HG03520 (cell line): ENCODE data around the gene SEPTIN10.
A peak's percentile ranks its signal among the peaks of the same experiment; 100 is the strongest.
"Not testable (repeated sequence)": the region's sequence is repeated elsewhere in the genome, so short reads cannot be mapped to it uniquely, and the experiment has no call there.

Experiments
- ATAC-seq: cut with Tn5 transposase; IDR thresholded peaks from one replicate; pipeline ENCODE4 v1.9.1; 2021; ENCODE audit warnings: mild to moderate bottlenecking, moderate library complexity; ENCODE audit not compliant: unreplicated experiment

The SEPTIN10 gene

DNA sequence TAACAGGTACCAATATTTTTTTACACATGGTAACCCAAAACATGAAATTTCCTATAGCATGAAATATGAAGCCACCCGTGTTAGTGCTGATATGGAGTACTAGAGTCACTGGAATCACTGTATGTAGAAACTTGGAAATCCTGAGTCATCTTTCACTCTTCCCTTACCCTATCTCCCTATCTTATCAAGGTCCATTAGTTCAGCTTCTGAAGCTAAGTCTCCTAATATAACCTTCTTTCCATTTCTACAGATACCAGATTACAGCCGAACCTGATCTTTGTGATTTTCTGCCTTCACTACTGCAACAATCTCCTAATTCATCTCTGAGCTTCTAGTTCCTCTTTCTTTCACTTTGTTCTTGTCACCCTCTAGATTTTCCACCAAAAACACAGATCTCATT lies 59.0 kb downstream of the SEPTIN10 start:
- ATAC-seq = no peak

DNA sequence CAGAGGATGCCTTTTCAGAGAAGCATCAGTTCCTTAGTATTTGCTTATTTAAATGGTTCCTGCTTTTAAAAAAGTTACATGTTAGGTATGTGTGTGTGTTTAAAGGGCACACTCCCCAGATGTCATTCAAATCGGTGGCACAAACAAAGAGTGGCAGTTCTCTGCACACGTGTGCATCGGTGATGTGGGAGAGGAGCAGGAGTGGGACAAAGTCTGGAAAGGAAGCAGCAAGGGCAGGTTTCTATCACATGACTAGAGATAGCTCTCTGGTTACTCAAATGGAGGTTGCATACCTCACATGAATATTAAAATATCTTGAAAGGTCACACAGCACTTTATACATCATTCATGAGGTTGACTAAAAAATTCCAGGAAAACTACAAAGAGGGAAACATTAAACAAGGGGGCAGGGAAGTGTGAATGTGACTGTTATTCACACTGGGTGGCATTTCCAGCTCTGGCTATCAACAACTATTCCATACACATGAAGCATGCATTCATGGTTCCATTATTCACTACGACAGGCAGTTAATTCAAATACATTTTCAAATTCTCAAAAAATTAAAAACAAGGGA lies 64.7 kb downstream of the SEPTIN10 start:
- no peak for ATAC-seq

DNA sequence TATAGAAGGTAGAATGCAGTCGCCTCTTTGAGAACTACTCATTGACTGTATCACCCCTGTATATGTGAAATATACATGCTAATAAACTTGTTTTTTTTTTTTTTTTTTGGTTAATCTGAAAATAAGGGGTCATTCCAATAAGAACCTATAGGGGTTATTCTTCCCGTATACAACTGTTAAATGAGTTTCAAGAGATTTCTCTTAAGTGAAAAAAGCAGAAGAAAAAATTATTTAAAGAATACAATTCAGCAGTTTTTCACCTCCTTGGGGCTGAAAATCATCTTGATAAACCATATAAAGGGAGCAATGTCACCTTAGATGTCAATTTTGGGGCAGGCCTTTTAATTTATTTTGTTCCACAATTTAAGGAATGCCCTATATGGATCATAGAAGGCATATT lies 66.5 kb downstream of the SEPTIN10 start:
- no peak for ATAC-seq

DNA sequence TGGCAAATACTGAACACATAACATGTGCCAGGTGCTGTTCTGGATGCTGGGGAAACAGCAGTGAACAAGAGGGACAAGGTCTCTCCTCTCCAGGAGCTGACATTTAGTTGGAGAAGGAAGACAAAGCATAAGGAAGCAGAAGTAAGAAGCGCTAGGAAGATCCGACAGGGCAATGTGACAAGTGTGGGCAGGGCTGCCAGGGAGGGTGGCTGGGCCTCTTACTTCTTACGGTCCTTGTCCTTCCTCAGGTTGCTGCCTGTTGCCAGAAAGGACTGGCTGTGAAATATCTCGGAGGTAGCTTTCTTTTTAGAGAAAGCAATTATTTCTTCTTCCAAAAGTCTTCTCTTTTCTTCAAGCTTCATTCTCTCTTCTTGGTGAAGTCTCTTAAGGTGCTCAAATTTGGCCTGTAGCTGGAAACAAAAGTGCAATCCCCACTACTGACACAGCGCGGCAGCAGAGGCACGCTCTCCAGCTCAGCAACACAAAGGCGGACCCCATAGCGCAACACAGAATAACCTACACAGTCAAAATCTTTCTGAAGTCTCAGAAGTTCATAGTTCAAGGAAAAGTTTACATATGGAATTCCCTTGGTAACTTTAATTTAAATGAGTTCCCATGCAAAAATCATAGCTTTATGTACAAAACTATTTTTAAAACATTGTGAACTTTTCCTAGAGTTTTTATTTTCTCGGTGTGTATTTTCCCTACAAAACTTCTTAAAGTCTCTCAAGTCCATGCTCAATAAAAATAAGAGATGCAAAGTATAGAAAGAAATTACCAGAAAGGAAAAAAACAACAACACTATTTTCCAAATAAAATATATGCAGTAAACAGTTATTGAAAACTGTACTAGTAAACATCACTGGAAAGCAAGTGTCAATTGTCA lies 67.7 kb downstream of the SEPTIN10 start:
- ATAC-seq = peak; percentile 65

DNA sequence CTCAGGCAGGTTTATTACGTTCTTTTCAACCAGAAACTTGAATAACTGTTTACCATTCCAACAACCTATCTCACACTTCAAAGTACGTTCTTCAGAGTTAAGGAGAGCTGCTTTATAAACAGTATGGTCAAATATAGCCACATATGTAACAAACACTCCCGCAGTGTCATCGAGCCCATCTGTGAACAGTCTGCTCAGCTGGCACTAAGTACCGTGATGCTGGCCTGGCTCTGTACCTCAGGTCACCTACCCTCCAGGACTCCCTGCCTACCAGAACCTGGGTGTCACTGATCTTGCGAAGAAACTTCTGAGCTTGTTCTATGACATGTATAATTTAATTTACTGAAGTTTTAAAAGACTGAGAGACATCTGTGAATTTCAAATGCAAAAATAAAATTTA lies 71.4 kb downstream of the SEPTIN10 start:
- ATAC-seq = no peak

DNA sequence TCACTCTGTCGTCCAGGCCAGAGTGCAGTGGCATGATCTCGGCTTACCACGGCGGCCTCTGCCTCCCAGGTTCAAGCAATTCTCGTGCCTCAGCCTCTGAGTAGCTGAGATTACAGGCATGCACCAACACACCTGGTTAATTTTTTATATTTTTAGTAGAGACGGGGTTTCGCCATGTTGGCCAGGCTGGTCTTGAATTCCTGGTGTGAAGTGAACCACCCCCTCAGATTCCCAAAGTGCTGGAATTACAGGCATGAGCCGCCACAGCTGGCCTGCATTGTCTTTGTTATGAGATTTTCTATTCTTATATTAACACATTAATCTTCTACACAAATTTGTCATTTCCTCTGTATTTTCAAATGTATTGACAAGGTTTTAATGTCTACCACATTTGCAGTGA lies 75.2 kb downstream of the SEPTIN10 start:
- ATAC-seq = no peak

DNA sequence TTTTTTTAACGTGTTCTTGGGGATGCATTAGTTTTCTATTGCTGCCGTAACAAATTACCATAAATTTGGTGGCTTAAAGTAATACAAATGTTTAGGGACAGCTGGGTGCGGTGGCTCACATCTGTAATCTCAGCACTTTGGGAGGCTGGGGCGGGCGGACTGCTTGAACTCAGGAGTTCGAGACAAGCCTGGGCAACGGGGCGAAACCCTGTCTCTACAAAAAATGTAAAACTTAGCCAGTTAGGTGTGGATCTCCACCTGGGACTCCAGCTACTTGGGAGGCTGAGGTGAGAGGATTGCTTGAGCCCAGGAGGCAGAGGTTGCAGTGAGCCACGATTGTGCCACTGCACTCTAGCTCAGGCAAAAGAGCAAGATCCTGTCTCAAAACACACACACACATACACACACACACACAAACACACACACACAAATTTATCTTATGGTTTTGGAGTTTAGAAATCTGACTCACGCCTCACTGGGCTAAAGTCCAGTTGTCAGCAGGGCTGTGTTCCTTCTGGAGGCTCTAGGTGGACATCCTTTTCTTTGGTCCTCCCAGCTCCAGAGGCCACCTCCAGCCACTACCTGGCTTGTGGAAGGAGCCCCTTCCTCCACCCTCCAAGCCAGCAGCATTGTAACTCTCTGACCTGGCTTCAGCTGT lies 76.1 kb downstream of the SEPTIN10 start:
- ATAC-seq = no peak

DNA sequence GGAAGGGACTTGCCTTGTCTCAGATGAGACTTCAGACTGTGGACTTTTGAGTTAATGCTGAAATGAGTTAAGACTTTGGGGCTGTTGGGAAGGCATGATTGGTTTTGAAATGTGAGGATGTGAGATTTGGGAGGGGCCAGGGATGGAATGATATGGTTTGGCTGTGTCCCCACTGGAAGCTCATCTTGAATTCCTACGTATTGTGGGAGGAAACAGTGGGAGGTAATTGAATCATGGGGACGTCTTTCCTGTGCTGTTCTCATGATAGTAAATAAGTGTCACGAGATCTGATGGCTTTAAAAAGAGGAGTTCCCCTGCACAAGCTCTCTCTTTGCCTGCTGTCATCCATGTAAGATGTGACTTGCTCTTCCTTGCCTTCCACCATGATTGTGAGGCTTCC lies 77.2 kb downstream of the SEPTIN10 start:
- not testable (repeated sequence) for ATAC-seq

DNA sequence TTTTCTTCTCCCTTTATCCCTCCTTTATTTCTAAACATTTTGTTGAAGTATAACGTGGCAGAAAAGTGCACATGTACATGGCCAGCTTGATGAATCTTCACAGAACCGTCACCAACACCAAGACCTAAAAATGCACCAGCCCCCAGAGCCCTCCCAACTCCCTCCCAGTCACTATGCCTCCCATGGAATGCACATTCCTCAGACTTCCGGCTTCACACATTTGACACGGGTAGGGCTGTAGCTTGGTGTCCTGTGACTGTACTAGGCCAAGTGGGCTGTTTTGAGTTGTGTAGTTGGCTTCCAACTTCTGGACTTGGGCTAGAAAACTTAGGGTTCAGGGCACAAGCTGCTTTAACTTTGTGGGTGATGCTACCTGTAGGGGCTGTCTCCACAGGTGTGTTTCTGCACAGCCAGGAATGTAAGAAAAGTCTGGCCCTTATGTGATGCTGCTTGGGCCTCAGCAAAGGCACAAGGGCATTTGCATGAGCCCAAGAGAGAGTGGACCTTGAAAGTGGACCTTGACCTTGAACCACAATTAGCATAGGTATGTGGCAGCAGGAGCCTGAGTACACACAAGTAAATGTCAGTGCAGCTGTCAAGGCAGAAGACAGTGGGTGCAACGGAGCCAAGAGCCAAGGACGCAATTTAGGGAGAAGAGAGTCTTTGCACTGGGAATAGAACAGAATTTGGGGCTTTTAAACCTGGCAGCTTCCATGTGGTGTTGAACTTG lies 78.4 kb downstream of the SEPTIN10 start:
- ATAC-seq = no peak

DNA sequence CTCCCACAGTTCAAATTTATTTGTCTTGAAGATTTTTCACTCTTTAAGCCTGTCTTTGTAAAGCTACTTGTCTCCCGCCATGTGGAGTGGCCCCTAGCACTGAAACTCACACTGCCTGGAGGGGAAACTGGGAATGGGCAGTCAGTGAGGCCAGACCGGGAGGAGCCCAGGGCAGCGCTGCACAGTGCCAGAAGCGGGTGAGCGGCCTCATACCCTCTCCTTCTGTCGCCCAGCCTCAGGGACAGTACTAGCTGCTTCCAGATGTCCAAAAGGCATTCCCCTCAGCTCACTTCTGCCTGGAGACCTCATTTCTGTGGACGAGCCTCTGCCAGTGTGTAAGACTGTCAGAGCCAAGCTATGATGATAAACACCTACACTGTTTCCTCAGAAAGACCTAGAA lies 79.9 kb downstream of the SEPTIN10 start:
- ATAC-seq = no peak

DNA sequence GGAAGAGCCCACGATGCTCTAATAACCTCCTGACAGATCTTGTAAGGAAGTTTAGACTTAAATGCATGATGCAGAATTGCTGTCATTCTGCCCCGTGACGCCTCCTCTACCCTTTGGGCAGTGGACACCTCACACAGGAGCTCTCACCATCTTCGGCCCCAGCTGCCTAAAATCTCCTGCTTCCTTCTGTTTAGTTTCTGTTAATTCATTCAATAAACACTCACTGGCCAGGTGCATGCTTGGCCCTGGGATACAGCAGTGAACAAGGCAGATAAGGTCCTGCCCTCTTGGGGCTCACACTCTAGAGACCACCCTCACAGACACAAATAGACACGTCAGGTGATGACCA lies 81.1 kb downstream of the SEPTIN10 start:
- ATAC-seq = no peak

DNA sequence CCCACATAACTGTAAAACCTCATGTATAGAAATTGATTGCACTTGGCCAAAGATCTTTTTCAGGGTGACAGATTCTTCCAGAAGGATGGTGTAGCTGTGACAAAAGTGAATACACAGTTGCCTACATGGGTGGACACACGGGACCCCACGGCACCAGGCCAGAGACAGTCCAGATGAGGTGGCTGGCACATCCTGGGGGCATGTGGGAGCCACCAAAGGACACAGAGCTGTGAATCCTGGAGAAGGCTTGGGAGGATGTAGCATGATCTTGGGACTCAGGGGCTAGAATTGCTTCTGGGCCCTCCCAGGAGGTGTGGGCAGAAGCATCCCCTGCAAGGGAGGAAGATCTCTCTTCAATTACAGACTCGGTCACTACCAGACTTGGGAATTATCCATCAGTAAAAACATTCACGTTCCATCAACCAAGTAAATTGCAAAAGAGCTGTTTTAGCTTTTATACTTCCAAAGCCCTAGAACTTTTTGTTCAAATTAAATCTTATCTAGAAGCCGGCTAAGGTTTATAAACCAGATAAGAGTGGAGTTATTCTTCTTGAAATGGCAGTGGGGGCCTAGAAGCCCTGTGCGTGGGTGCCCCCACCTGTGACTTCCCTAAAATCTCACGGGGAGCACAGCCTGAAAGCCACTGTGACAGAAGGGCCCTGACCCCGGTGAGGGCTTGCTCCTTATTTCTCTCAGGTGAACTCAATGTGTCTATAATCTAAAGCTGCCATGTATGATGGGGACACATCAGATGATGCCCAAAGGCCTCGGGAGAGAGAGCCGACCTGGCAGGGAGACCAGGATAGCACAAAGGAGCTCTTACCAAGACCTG lies 81.7 kb downstream of the SEPTIN10 start:
- no peak for ATAC-seq

DNA sequence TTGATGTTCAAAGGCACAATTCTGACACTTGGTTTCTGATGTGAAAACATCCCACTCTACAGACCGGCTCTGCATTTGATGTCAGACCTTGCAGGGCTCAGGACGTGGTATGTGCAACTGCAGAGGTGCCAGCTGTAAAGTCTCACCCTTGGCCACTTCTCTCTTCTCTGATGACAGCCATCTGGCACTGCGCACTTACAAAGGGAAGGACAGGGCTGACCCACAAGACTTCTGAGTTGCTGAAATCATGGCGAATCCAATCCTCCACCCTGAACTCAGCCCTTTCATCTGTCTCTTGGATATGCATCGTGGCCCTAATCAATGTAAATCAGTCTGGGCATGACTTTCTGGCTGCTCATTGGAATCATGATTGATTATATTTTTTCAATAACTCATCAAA lies 82.5 kb downstream of the SEPTIN10 start:
- no peak for ATAC-seq

DNA sequence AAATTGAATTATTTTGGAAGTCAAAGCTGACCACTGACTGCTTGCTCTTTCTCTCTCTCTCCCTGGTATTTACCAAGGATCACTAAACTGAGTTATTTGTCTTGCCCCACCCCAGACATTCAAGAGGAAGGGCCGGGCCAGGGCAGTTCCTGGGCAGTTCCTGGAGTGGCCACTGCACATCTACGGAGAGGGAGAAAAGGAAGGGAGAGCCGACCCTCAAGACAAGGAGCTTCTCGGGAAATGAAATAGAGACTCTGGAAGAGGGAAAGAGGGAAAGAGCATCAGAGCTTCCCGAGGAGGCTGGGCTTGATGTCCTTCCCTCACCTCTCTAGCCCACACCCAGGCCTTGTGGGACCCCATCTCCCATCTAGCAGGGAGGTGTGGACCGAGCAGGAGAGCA lies 83.1 kb downstream of the SEPTIN10 start:
- no peak for ATAC-seq

DNA sequence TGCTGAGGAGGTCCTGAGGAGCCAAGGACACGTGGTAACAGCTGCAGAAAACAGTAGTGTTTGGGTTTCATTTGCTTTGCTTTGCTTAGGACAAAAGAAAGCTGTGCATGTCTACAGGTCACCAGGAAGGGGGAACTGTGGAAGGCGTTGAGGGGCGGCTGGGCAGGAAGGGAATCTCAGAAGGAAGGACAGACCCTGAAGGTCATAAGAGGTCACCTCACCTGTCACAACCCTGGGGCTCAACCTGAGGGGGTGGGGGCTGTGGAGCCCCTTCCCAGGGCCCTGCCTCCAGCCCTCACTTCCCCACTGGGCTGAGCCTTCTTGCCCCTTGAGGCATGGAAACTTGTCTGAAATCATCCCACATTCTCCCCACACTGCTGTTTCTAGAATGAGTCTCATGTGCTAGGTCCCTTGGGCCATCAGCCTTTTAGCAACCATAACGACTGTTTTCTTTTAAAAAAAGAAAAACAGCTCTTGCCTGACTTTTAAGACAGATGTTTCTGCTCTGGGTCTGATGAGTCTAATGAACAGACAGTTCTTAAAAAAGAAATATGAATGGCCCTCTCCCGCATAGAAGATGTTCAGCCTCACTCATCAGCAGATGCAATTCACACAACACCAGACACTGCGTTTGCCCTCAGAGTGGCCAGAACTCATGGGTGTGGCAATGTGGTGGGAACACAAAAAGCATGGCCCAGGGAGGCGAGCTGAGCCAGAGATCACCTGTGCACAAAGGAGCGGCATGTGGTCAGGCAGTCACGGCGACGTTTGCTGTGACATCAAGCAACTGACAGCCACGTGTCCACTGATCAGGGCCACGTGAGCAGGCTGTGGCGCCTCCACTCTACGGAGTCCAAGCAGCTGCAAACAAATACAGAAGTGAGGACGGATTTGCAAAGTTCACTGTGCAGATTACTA lies 84.0 kb downstream of the SEPTIN10 start:
- no peak for ATAC-seq

DNA sequence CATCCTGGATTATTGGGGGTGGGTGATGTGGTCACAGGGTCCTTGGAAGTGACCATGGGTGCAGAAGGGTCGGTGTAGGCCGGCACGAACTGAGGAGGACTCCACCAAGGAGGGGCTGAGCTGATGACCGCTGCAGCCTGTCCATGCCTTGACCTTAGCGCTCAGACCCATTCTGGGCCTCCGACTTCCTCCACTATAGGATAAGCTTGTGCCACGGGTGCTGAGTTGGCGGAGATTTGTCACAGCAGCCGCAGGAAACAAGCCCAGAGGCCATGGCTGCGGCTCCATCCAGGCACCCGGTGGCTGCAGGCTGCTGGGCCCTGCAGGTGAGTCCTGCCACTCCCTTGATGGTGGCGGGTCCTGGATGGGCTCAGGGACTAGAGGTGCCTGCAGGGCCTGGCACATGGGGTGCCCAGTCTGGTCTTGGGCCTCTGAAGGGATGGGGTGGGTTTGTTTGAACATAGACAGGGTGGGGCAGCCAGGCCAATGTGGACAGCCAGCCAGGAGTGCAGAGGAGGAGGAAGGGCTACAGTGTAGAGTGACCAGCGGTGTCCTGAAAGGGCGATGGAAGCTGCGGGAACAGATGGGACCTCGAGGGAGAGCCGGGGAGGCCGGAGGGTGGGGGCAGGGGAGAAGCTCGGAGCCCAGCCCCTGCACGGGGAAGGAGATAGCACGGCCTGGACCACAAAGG lies 84.8 kb downstream of the SEPTIN10 start:
- no peak for ATAC-seq

DNA sequence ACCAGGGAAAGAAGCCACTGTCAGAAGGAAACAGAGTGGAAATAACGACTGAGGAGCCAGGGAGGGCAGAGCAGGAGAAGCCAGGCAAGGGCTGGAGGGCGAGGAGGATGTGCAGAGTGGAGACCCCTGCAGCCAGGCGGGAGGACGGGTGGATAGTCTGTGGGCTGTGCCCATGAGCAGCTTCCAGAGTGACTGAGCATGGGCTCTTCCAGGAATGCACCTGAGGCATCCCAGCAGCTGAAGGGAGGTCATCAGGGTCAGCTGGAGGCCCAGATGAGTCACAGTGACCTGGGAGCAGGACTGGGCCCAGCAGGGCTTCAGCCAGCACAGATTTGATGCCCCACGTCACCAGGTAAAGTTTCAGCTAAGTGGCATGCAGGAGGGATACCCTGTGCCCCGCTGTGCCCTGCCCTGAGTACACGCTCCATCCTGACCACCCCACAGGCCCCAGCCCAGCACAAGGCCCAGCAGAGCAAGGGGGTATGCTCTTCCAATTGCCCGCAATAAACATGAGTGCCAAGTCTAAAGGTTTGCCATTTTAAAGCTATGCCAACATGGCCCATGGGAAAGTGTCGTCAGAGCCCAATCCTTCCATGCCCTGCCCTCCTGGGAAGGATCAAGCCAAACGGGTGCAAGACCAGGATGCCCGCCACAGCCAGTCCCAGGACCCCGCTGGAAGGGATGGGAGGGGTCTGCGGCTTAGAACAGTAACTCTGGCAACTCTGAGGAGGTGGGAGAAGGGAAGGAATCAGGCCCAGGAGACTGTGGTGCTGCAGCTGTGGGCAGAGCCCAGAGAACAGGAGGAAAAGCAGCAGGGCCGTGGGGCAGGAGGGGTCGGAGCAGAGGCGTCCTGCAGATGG lies 85.7 kb downstream of the SEPTIN10 start:
- ATAC-seq = no peak

DNA sequence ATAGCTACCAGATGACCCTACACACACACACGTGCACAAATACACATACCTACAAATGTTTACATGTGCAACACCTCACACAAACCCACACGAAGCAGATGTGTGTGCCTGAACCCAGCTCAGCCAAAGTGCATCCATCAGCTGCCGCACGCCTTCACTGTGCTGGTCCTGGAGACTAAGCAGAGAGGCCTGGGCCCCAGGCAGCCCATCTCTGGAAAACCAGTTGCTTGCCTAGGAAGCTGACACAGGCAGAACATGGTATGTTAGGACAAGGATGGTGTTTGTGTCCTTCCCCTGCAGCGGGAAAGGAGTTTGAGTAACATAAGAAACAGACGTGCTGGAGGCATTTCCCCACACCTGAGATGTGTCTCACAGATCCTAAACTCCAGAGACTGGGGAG lies 86.7 kb downstream of the SEPTIN10 start:
- no peak for ATAC-seq
